KBM-7 (cell line): ENCODE data around the gene AGBL1.

Experiments
- DNase-seq: peaks from one replicate; pipeline ENCODE4 v3.0.0-alpha.2; 2015
- in situ Hi-C: fragments of 300-500 bp; cut with MboI; formaldehyde crosslinking; loops from 2 replicates; pipeline ENCODE4 v1.14.3; 2020; ENCODE audit warnings: low sequenced_read_pairs, low pct_unique_long_range_greater_than_20kb, mixed read lengths

Gene AGBL1

DNA sequence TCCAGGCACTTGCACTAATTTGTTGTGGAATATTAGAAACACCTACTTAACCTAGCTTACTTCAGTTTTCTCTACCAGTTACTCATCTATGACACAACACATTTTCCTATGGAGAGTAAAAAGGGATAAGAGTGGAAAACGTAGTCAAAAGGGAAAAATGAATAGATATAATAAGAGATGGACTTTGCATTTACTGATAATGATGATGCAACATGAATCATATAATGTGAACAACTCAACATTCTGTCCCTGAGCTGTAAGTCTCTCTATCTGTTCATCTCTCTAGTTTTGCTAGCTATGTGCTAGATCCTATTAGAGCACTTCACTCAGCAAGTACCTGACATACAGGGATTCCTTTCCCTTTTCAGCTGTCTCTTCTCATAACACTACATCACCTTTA is 627.1 kb downstream of the AGBL1 start:
- in situ Hi-C loops, result no loop called here
- no peak for DNase-seq

DNA sequence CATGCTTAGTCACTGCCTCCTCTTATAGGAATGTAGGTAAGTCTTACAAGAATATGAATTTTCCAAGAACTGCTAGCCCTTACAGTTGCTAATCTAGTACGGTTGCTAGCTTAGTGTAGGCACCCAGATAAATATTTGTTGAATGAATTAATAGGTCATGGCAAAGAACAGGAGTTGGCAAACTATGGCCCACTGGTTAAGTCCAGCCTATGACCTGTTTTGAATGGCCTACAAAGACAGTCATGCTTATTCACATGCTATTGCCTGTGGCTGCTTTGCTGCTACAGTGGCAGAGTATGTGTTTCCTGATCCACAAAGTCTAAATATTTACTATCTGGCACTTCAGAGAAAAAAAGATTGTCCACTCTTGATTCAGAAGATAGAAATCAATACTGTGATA is 631.8 kb downstream of the AGBL1 start:
- no peak for DNase-seq

DNA sequence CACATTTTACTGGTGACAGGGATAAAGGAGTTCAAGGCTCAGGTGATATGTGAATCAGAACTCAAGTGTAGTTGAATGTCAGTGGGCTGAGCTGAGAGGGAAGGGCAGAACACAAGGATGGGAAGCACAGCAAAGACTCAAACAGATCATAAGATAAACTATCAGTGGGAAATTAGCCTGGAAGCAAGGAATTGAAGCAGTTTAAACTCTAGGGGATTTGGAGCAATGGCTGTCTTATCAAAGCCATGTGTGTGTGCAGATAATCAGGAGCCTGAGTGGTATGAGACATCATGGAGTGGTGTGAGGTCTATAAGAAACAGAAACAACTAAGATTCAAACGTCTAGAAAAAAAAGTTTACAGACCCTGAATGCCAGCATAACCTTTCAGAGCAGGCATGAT is 634.6 kb downstream of the AGBL1 start:
- in situ Hi-C loops, result no loop called here
- DNase-seq, result no peak

More for the DNA sequence above, 631.8 kb downstream of the AGBL1 start:
- in situ Hi-C loops, result no loop called here

DNA sequence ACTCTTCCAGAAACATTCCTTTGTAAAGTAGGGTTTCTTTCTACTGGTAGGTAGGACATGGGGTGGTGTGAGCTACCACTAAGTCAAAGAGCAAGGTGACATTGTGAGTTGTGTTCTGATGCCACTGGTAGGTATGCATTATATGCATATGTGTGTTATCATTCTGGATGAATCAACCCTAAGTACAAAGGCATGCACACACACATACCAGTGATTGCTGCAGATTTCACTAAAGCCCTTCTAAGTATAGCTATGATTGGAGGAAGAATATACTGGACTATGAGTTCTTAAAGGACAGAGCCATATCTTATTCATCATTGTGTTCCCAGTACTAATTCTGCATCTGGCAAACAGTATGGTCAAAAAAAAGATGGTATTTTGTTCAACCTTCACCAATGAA is 646.0 kb downstream of the AGBL1 start:
- DNase-seq, result no peak
- in situ Hi-C loops, result loop anchor here (25.0 kb wide), 1 partner anchor 863 kb away; no protein-coding TSS in a partner anchor

DNA sequence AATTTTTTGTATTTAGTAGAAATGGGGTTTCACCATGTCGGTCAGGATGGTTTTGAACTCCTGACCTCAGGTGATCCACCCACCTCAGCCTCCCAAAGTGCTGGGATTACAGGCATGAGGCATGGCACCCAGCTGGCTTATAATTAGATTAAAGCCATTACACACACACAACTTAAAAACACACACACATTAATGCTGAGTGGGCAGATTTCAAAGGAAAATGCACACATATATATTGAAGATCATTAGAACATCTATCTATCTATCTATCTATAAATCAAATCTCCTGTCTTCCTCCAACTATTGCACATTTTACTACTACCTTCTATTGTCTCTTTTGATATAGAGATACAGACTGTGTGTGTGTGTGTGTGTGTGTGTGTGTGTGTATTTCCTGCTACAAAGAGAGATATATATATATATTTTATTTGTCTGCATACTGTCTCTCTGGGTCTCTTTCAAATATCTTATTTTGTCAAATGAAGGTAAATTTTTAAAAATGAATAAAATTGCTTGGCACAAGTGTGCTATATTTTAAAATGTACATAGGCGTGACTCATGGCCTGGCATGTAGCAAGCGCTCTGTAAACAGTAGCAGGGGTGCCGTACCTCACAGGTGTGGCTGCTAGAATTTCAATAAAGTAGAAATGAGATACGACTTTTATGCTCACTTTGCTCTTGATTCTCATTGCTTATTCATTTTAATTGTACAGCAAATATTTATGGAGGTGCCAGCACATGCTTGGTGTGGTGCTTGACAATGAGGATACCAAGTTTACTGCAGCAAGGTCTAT is 655.8 kb downstream of the AGBL1 start:
- no peak for DNase-seq
- in situ Hi-C loops, result loop anchor here (25.0 kb wide), 1 partner anchor 873 kb away; no protein-coding TSS in a partner anchor

DNA sequence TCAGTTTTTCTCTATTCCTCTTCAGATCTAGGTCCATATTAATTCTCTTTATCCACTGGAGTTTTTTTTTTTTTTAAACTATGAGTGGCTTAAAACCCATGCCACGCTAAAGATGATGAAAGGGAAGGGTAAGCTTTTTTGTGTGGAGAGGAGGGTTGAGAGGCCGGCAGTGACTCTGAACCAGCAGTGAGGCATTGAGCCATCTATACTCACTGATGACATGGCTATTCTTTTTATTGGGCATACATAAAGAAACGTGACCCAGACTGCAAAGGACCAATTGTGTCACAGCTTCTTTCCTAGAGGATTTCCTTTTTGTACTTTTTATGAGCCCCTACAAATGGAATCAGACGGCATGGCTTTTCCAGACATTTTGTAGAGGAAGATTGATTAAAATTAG is 662.2 kb downstream of the AGBL1 start:
- DNase-seq, result no peak
- in situ Hi-C loops, result loop anchor here (25.0 kb wide), 1 partner anchor 880 kb away; no protein-coding TSS in a partner anchor

DNA sequence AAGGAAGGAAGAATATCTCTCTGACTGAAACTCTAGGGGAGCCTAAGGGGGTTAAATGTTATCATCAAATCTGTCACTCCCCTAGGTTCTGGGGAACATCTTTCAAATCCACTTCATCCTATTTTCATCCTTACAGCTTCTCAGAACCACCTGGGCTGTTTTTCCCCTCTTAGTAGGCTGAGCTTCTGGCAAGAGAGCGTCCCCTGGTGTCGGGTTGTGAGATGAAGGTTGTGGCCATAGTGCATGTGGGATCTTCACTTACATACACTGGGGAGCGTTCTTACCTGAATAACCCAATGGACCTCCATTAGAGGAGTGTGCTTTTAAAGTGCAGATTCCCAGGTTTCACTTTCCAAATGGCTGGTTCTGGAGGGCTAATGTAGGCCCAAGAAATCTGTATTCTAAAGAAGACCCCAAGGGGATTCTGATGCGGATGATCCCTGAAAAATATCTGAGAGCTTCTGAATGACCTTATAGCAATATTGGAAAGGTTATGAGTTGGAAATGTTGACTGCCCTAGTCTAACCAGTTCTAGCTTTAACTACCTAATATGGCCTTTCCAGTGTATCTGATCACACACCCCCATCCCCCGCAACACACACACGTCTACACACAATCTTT is 663.7 kb downstream of the AGBL1 start:
- DNase-seq, result peak; percentile 71
- in situ Hi-C loops, result loop anchor here (25.0 kb wide), 1 partner anchor 881 kb away; no protein-coding TSS in a partner anchor

DNA sequence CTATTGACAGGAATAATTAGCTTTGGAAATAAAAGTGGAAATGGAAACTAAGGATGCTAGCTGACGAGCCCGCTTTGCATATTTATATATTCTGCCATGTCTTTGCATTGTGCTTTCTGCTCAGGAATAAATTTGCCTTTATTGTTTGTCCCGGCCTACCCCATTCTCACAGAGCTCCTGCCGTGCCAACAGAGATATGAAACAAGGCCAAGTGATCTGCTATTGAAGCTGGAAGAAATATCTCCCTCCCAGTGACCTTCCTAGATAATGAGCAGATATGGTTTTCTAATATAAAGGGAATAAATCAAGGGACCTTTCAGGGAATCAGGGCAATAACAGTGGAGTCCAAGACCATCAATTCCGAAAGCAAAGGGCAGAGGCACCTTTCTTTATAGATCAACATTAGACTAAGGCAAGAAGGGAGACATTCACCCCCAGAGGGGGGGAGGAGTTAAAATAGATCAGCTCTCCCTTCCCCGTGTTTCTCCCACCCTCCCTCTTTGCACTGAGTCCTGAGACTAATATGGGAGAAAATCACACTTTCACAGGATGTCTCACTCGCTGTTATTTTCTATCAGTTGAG is 664.6 kb downstream of the AGBL1 start:
- DNase-seq, result no peak
- in situ Hi-C loops, result loop anchor here (25.0 kb wide), 1 partner anchor 882 kb away; no protein-coding TSS in a partner anchor

DNA sequence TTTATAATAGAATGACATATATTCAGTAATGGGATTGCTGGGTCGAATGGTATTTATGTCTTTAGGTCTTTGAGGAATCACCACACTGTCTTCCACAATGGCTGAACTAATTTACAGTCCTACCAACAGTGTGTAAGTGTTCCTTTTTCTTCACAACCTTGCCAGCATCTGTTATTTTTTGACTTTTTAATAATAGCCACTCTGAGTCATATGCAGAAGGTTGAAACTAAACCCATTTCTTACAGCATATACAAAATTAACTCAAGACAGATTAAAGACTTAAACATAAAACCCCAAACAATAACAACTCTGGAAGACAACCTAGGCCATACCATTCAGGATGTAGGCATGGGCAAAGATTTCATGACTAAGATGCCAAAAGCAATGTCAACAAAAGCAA is 671.4 kb downstream of the AGBL1 start:
- DNase-seq, result no peak
- in situ Hi-C loops, result no loop called here

DNA sequence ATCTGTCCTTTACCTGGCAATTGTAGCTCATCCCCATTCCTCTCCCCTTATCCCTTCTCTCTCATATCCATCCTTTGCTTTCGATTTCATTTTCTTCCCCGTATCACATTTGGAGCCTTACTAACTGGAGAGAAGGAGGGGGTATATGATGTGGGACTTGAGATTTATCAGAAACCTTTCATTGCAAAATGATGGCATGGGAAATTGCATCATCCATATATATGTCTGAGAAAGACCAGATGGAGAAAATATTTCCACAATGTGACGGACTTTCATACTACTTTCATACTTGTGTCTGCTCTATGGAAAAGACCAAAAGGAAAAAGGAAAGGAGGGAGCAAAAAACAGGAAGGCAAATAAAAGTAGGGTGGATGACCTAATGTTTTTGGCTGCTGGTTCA is 675.2 kb downstream of the AGBL1 start:
- no peak for DNase-seq
- in situ Hi-C loops, result no loop called here

DNA sequence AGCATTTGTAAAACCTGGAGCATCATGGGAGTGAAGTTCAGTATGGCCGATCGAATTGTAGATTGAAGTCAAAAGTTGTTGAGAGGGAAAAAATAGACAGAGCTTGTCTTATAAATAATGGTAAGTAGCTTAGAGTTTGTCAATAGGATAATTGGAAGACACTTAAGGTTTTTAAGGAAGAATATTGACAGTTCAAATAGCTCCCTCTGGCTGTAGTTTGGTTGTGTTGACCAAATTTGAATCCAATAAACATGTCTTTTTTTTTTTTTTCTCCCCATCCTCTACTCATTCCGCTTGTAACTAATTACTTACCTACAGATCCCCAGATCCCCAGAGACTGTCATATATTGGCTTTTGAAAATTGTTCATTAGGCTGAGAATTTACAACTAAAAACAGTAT is 677.0 kb downstream of the AGBL1 start:
- in situ Hi-C loops, result no loop called here
- no peak for DNase-seq

DNA sequence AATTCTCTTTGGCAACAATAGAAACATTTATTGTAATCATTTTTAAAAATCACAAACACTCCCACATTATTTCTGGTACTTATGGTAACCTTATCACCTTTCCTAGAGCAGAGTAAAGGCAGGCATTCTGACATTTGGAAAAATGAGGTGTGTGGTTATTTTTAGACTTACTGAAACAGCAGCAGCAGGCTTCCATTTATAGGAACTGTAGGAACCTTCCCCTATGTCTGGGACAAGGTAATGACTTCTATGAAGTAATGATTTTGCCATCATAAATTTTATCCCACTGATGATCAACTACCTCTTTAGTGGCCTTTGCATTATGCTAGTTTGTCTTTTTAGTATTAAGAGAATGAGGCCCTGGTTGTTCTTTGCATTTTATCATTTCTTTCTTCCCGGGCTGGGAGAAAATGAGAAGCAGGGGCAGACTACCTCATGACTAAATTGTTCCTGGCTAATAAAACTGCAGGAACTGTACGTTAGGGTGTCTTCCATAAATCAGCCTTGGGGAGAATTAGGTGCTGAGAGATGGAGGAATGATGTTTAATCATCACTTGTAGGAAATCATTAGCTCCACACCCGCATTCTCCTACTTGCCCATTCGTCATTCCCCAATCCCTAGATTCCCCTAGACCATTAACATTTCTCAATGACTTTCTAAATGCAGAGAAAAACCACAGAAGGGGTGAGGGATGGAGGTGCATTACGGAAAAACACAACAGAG is 680.3 kb downstream of the AGBL1 start:
- no peak for DNase-seq
- in situ Hi-C loops, result no loop called here

DNA sequence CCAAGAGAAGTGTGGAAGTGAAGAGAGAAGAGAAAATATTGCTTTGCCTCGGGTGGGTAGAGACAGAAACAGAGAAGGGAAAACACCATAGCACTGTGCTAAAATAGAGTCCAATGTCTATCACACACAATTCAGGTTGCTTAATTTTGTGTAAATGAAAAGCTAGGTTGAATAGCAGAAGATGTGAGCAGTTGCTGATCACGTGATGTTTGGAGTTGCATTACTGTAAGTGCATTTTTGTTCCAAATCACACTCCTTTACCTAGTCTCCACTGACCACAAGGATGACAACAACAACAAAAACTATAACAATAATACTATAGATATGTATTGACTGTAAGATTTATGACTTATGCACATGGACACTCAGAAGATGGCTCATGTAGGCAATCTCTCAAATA is 683.2 kb downstream of the AGBL1 start:
- no peak for DNase-seq
- in situ Hi-C loops, result no loop called here

DNA sequence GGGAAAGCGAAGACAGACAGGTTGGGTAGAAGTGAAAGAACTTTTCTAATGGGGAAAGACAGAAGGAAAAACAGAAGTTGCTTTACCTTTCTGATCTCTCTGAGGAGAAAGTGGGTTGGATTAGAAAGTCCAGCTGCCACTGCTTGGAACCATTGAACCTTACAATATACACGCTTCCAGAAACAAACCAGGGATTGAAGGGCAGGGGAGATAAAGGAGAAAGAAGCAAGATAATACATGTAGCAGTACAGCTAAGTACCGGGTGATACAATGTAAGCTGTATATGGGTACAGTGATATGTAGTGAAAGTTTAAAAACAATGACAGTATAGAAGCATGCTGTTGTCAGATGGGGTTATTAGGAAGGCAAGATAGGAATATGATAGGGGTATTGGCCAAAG is 684.4 kb downstream of the AGBL1 start:
- no peak for DNase-seq
- in situ Hi-C loops, result no loop called here

DNA sequence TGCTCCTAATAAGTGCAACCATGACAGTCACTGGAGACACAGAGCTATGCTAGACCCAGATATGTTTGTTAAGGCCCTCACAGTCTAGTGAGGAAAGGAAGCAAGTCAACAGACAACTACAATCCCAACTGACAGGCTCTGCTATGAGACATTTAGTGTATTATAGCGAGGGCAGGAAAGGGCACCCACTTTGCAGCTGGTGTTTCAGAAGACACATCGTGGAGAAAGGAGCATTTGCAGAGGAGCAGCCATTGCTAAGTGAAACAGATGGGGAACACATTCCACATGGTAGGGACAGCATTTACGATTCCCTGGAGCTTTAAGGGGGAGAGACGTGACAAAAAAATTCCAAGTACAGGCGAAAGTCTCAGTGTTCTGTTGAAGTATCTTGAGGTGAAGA is 685.6 kb downstream of the AGBL1 start:
- in situ Hi-C loops, result no loop called here
- no peak for DNase-seq

DNA sequence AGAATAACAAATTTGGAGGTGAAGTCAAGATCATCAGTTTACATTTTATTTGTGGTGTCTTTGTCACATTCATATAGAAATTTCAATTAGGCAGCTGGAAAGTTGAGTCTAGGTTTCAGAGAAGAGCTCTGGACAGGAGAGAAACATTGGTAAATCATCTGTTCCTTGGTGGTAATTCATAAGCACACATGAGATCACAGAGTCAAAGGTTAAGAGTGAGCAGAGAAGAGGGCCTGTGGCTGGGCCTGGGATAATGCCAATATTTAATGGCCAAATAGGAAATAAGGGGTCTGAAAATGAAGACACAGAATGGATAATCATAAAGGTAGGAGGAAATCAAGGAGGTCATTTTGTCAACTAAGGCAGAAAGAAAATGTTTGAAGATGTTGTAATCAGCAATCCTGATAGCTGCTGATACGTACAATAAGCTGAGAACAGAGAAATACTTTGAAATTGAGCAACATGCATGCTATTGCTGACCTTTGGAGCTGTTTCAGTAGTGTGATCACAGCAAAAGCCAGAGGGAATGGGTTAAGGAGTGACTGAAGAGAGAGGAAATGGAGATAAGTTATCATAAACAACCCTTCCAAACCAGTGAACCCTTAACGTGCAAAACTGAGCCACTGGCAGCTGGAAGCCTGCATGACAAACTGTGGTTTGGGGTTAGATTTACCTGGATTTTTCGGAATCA is 692.8 kb downstream of the AGBL1 start:
- in situ Hi-C loops, result no loop called here

DNA sequence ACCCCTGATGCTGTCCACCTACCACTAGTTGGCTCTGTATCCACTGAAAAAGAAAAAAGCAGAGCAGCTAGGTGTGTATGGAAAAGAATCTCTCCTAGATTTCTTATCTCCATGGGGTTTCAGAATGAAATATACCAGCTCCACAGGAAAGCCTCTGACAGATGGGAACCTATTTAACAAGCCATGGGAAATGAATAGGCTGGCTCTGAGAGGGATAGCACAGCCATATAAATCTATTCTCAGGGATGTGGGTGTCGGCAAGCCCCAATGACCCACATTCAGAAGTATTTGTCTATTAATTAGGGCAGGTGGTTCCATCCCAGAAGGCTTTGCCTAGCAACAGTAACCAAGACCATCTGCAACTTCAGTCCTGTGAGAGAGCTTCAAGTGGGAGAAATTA is 694.1 kb downstream of the AGBL1 start:
- in situ Hi-C loops, result no loop called here
- DNase-seq, result no peak

More for the DNA sequence above, 692.8 kb downstream of the AGBL1 start:
- no peak for DNase-seq

DNA sequence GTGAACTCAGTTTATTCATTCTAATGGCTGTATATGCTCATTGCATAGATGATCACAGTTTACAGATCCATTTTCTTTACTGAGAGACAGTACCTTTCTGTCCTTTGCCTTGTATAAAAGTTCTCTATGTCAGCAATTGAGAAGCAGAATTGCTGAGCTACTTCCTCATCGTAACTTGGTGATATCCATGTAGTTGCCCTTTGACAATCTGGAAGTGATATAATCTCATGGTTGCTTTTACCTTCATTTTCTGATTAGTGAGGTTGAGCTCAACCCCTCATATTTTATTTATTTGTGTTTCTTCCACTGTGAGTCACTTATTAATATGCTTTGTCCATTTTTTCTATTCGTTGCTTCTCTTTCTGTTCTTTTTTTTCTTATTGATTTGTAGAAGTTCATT is 696.5 kb downstream of the AGBL1 start:
- in situ Hi-C loops, result no loop called here
- no peak for DNase-seq

DNA sequence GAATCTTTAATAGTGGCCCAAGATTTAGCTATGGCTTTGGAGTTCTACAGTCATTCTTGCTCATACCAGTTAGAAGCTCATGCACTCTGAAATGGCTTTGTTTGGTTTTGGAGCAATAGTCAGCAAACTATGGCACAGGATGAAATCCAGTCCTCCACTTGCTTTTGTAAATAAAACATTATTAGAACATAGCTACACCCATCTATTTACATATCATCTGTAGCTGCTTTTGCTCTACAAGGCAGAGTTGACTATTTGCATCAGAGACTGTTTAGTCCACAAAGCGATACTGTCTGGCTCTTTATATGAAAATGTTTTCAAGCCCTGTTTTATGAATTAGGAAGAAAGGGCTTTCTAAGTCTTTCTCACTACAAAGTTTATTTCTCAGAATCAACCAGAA is 716.9 kb downstream of the AGBL1 start:
- in situ Hi-C loops, result no loop called here
- DNase-seq, result no peak
